ENCODE results near the gene HCFC1.

HCFC1 gene

DNA sequence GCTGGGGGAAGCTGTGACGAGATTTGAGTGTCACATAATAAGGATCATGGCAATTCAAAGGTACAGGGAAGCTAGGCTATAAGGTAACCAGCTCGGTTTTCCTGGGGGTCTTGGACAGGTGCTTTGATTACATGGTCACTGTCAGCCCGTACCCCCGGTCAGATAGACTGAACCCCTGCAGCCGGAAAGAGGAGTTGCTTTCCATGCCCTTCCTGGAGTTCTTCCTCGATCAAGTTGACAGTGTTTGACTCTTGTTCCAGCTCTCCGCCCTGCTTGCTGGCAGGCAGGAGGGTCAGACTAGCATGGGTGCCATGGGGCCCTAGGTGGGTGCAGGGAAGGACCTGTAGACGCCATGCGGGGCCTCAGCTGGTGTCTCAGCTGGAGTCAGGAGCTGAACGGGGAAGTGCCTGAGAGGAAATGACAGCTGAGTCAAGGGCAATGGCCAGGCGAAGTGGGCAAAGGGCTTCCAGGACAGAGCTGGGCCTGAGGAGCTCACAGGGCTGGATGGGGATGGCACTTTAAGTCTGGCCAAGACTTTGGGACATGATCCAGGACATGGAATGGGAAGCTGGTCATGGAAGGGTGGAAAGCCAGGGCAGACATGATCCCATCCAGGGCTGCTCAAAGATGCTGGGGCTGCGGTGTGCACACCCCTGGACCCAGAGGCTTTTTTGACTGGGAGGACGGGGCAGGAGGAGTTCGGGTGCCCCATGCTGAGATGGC is 2.5 kb upstream of the HCFC1 start:
- DNase-seq (ENCODE audit: low read depth): no peak

- DNase-seq (ENCODE audit: low read depth): no peak
Measured at GRCh38 chrX:153973127-153974002, 1.7 kb upstream of the HCFC1 start.

GRCh38 chrX:153972368-153973126 is 929 bp upstream of the HCFC1 start, which contains the start of gene TMEM187:
TSS of gene TMEM187 (plus strand) at chrX:153972754. CDS start at chrX:153982063, 9,309 bp downstream.
- peak; percentile 86 for DNase-seq (ENCODE audit: low read depth)

DNA sequence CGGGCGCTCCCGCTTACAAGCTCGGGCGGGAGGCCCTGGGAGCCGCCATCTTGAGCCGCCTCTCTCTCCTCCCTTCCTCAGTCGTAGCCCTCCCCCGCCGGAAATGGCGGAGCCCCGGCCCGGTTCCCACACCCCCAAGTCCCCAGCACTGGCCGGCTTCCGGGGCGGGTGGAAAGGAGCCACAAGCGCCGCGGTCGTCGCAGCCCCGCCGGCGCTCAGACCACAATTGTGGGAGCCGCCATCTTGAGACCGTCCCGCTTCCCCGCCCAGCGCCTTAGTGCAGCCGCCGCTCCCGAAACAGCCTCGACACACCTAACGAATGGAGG is 531 bp downstream of the HCFC1 start:
- peak; percentile 83 for DNase-seq (ENCODE audit: low read depth)

DNA sequence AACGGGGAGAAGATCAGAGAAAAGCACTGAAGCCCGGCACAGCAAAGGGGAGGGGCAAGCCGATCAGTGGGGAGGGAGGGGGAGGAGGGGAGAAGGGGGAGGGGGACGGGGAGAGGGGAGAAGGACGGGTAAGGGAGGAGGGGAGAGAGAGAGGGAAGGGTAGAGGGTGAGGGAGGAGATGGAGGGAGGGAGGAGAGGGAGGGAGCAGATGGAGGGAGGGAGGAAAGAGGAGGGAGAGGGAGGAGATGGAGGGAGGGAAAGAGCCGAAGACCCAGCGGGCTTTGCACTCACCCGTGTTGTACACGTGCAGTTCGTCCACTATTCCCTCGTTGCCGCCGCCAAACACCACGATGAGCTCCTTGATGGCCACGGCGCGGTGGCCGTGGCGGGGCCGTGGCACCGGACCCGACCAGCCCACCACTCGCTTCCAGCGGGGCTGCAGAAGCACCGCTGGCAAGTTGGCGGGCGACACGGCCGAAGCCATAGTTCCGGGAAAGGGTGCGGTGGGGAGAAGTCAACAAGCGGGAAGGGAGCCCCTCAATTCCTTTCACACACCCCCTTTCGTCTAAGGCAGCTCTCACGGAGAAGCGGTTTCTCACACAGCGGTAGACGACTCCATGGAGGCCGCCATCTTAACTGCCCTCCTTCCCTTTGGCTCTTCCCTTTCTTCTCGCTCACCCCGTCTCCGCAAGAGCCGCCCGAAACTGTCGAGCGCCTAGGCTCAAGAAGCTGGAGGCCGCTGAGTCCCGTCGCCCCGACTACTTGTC is 1.1 kb downstream of the HCFC1 start:
- no peak for DNase-seq (ENCODE audit: low read depth)

DNA sequence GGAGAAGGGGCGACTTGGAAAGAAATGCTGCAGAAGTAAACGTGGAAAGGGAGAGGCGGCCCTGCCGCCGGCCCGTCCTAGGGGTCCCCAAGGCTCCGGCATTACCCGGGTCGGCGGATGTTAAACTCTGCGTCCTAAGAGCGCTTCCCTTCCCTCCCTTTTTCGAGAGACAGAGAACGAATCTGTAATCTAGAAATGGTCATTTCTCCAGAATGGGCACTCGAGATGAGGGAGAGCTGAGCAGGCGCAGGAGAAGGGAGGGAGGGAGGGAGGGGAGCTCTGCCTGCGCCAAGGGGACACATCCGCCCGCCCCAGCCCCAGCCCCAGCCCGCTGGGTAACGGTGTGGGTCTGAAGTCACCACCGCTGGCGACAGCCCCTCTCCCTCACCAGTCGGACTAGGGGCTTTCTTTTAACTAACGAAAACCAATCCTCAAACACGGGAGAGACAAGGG is 1.7 kb downstream of the HCFC1 start:
- no peak for DNase-seq (ENCODE audit: low read depth)

- no peak for DNase-seq (ENCODE audit: low read depth)
Measured at GRCh38 chrX:153969125-153969903, 2.3 kb downstream of the HCFC1 start.

DNA sequence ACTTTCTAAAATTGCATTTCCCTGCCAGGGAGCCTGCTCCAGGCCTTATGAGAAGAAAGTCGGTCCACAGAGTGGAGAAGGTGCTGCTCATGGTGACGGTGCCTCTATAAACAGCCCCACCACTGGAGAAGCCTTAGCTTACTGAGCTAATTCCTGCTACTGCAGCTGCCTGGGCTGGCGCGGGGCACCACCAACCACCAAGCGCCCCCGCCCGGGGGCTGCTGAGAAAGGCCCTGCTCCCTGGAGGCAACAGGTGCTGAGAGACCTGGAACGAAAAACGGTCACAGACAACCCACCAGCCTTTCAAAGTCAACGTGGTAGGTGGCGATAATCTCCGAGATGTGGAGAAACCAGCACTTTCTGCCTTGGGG is 2.9 kb downstream of the HCFC1 start:
- no peak for DNase-seq (ENCODE audit: low read depth)

GRCh38 chrX:153968255-153968654 is 3.4 kb downstream of the HCFC1 start:
- DNase-seq (ENCODE audit: low read depth): no peak

DNA sequence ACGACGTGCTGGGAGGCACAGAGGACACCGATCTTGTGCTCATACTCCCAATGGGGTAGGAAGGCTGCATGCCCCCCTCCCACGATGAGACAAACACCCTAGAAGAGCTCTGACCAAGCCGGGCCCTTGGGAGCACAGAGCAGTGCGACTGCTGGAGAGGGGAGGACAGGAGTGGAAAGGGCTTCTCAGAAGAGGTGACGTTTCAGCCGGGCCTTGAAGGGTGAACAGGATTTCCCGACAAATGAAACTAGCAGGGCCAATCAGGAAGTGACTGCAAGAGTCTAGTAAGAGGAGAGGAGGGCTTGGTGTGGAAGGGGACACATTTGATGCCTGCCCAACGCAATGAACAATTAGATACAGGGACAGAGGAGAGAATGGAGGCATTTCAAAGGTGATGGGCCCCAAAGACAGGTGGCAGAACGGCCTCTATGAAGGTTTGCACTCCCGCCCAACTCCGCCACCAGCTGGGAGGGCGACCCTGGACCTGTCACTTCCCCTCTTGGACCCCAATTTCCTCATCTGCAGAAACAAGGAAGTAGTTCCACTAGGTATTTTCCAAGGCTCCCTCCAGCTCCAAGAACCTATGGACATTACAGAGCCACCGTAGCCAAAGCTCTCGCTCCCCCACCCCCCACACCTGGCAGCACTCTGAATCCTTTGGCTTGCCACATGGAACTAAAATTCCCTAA is 3.9 kb downstream of the HCFC1 start:
- DNase-seq (ENCODE audit: low read depth): no peak

DNA sequence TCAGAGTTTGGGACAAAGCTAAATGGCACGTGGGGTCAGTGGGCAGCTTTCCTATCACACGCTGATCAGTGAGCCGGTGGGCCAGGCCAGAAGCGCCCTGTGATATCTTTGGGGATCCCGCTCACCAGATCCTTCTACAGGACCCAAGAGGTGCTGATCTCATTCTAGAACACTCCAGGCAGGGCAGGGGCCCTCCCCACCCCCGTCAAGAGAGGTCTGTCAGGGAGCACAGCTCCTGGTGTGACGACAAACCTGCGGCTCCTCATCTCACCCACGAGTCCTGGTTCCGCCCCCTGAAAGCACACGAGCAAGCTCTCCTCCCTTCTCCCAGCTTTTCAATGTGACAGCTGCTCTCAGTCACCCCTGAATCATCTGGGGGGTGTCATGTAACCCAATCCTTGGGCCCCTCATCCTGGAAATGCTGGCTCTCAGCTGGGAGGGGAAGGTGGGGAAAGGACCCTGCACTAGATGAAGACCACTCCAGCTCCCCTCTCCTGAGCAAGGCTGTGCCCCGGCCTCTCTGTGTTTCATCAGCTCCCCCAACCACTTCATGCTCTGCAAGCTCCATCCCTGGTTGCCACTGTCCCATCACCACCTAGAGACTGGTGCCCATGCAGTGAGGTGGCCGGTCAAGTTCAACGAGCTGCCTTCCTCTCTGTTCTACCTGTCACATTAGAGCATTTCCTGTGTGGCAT is 4.6 kb downstream of the HCFC1 start:
- no peak for DNase-seq (ENCODE audit: low read depth)

- DNase-seq (ENCODE audit: low read depth): no peak
Measured at GRCh38 chrX:153966283-153966688, 5.3 kb downstream of the HCFC1 start.

DNA sequence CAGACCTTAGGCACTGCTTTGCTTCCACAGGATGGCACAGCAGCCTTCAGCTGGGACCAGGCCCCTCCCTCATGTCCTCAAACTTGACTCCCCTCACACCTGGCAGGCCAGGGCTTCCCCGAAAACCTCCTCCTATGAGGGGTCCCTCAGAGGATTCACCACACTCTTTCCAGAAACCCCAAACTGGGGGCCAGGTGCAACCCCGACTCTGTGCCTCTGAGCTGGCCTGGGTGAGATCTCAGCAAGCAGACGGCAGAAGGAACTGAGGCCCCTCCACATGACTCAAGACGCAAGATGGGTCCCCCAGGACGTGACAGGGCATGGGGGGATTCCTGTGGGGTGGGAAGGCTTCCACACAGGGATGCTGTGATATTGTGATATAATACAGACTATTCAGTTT is 6.2 kb downstream of the HCFC1 start:
- DNase-seq (ENCODE audit: low read depth): no peak

- DNase-seq (ENCODE audit: low read depth): no peak
Measured at GRCh38 chrX:153964105-153964504, 7.5 kb downstream of the HCFC1 start.

GRCh38 chrX:153963546-153963945 is 8.1 kb downstream of the HCFC1 start:
- DNase-seq (ENCODE audit: low read depth): no peak

GRCh38 chrX:153961292-153961691 is 10.3 kb downstream of the HCFC1 start:
- DNase-seq (ENCODE audit: low read depth): no peak

DNA sequence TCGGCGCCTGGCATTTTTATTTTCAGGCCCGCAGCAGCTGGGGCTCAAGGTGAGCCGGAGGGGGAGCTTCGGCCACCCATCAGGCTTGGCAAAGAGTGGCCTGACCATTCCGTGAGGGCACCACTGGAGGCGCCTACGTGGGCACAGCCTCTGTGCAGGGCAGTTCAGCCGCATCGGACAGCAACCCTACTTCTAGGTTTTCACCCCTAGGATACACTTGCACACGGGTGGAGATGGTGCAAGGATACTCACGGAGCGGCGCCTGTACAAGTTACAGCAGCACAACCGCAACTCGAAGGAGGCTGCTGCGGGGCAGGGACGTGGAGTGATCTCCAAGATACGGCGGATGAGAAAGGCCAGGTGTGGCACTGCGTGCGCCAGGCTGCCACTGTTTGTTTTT is 10.8 kb downstream of the HCFC1 start:
- no peak for DNase-seq (ENCODE audit: low read depth)

GRCh38 chrX:153960077-153960476 is 11.5 kb downstream of the HCFC1 start:
- no peak for DNase-seq (ENCODE audit: low read depth)

DNA sequence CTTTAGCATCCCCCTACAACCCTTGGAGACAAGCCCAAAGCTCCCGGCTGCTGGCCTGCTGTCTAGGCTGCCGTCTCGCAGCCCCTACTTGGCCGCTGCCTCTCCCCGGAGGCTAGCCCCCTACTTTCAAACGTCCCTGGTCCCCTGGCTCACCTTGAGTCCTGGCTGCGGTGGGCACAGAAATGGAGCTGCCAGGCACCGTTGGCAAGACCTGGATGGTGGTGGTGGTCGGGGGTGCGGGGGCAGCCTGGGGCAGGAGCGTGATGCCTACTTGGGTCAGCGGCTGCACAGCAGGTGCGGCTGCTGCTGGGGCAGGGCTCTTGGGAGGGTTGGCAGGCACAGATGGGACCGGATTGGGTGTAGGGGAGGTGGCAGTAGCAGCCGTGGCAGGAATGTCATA is 12.0 kb downstream of the HCFC1 start:
- no peak for DNase-seq (ENCODE audit: low read depth)

DNA sequence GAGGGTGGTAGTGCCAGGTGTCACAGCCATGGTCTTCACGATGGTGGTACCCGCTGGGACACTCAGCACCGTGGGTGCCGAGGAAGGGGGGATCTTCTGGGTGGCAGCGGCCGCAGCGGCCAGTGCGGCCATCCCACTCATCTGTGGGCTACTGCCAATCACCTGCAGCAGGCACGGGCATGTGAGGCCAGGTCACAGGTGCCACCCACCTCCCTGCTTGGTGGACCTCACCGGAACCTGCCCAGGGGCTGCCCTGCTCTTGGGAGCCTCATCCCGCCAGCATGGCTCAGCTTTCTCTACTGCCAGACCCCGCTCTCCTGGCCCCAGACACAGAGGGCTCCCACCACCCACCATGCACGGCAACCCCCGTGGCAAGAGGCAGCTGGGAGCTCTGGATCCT is 13.0 kb downstream of the HCFC1 start:
- DNase-seq (ENCODE audit: low read depth): no peak

Data from activated T-cell treated with anti-CD3 and anti-CD28 coated beads for 48 hours (primary cell).